Neural cell (in vitro differentiated cells): ENCODE measurements around the gene PAH.

Source experiments
- EZH2 ChIP-seq: fragments of 200-600, 300-800 bp; shearing (Covaris generic), sonication (generic); IDR thresholded peaks from 2 replicates; pipeline ENCODE4 v1.6.1; 2014; ENCODE audit warnings: antibody characterized with exemption, low read length, borderline replicate concordance, mild to moderate bottlenecking; ENCODE audit not compliant: insufficient read depth, poor library complexity, severe bottlenecking
- POLR2AphosphoS5 ChIP-seq: IDR thresholded peaks from 2 replicates; pipeline ENCODE4 v1.6.1; 2012
- RAD21 ChIP-seq: fragments of 450-650 bp; conservative IDR thresholded peaks from 2 replicates; pipeline ENCODE4 v1.6.1; 2014; ENCODE audit warnings: antibody characterized with exemption, mild to moderate bottlenecking, moderate library complexity
- SMC3 ChIP-seq: fragments of 450-650 bp; conservative IDR thresholded peaks from 2 replicates; pipeline ENCODE4 v1.6.1; 2014; ENCODE audit warnings: antibody characterized with exemption, mild to moderate bottlenecking, moderate library complexity; ENCODE audit not compliant: poor library complexity
- TF ChIP-seq, protein P1 (sequence below): fragments of 450-650 bp; IDR thresholded peaks from 2 replicates; pipeline ENCODE4 v1.5.1; 2014; ENCODE audit warnings: antibody characterized with exemption, mild to moderate bottlenecking, moderate library complexity; ENCODE audit not compliant: poor library complexity, severe bottlenecking
- TF ChIP-seq, protein P2 (sequence below): IDR thresholded peaks from 2 replicates; pipeline ENCODE4 v1.6.1; 2012; ENCODE audit warnings: borderline replicate concordance

DNA sequence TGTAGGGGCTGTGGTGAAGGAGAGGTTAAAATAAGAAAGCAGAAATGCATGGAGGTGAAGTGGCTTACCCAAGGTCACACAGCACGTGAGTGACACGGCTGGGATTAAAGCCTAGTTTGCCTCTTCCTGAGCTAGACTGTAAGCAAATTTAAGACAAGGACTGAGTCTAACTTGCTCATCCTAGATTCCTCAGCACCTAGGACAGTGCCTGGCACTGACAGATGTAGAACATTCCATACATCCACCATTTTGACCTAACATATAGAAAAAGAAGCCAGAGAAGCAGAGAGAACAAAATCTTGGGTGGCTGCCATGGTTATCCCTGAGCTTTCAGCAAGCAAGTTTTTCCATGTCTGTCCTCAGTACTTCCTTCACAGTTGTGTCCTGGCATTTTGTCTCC, 110.5 kb downstream of the PAH start:
- TF ChIP-seq, protein P1, sequence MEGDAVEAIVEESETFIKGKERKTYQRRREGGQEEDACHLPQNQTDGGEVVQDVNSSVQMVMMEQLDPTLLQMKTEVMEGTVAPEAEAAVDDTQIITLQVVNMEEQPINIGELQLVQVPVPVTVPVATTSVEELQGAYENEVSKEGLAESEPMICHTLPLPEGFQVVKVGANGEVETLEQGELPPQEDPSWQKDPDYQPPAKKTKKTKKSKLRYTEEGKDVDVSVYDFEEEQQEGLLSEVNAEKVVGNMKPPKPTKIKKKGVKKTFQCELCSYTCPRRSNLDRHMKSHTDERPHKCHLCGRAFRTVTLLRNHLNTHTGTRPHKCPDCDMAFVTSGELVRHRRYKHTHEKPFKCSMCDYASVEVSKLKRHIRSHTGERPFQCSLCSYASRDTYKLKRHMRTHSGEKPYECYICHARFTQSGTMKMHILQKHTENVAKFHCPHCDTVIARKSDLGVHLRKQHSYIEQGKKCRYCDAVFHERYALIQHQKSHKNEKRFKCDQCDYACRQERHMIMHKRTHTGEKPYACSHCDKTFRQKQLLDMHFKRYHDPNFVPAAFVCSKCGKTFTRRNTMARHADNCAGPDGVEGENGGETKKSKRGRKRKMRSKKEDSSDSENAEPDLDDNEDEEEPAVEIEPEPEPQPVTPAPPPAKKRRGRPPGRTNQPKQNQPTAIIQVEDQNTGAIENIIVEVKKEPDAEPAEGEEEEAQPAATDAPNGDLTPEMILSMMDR = no peak
- TF ChIP-seq EZH2 = no peak
- TF ChIP-seq, protein P2, sequence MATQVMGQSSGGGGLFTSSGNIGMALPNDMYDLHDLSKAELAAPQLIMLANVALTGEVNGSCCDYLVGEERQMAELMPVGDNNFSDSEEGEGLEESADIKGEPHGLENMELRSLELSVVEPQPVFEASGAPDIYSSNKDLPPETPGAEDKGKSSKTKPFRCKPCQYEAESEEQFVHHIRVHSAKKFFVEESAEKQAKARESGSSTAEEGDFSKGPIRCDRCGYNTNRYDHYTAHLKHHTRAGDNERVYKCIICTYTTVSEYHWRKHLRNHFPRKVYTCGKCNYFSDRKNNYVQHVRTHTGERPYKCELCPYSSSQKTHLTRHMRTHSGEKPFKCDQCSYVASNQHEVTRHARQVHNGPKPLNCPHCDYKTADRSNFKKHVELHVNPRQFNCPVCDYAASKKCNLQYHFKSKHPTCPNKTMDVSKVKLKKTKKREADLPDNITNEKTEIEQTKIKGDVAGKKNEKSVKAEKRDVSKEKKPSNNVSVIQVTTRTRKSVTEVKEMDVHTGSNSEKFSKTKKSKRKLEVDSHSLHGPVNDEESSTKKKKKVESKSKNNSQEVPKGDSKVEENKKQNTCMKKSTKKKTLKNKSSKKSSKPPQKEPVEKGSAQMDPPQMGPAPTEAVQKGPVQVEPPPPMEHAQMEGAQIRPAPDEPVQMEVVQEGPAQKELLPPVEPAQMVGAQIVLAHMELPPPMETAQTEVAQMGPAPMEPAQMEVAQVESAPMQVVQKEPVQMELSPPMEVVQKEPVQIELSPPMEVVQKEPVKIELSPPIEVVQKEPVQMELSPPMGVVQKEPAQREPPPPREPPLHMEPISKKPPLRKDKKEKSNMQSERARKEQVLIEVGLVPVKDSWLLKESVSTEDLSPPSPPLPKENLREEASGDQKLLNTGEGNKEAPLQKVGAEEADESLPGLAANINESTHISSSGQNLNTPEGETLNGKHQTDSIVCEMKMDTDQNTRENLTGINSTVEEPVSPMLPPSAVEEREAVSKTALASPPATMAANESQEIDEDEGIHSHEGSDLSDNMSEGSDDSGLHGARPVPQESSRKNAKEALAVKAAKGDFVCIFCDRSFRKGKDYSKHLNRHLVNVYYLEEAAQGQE = no peak
- TF ChIP-seq RAD21 = no peak
- TF ChIP-seq POLR2AphosphoS5 = no peak
- no peak for TF ChIP-seq SMC3
